Nephron (organoid): ENCODE data around the gene TTC34.
"Not testable (repeated sequence)": the region's sequence is repeated elsewhere in the genome, so short reads cannot be mapped to it uniquely, and the experiment has no call there.

Experiments
- H3K27ac Mint-ChIP-seq, 3 experiments: 2 replicates each; pipeline ENCODE4 v1.8.0; 2020; ENCODE audit warnings: mixed read lengths in 3 of 3, mild to moderate bottlenecking in 2 of 3, moderate library complexity in 1 of 3
- H3K27me3 Mint-ChIP-seq: 2 replicates; pipeline ENCODE4 v1.8.0; 2021; ENCODE audit warnings: low read depth, mild to moderate bottlenecking, moderate library complexity, mixed read lengths
- H3K36me3 Mint-ChIP-seq: 2 replicates; pipeline ENCODE4 v1.8.0; 2020; ENCODE audit warnings: low read depth, mixed read lengths
- H3K4me1 Mint-ChIP-seq: 2 replicates; pipeline ENCODE4 v1.8.0; 2020; ENCODE audit warnings: mixed read lengths
- H3K4me3 Mint-ChIP-seq, 3 experiments: 2 replicates each; pipeline ENCODE4 v1.8.0; 2020; ENCODE audit warnings: mild to moderate bottlenecking in 3 of 3, mixed read lengths in 3 of 3, moderate library complexity in 2 of 3
- H3K9me3 Mint-ChIP-seq: 2 replicates; pipeline ENCODE4 v1.8.0; 2020; ENCODE audit warnings: mixed read lengths
- TF ChIP-seq, protein P1 (sequence below), 3 experiments: fragments of 200-600 bp; sonication (generic); IDR thresholded peaks; one replicate each; pipeline ENCODE4 v1.5.0; 2021; ENCODE audit warnings: antibody characterized with exemption in 3 of 3; ENCODE audit not compliant: unreplicated experiment in 3 of 3

Gene TTC34

DNA sequence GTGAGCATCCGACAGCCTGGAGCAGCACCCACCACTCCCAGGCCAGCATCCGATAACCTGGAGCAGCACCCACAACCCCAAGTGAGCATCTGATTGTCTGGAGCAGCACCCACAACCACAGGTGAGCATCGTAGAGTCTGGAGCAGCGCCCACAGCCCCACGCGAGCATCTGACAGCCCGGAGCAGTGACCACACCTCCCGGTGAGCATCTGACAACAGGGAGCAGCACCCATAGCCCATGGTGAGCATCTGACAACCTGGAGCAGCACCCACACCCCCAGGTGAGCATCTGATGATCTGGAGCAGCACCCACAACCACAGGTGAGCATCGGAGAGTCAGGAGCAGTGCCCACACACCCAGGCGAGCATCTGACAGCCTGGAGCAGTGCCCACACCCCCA lies 143.6 kb downstream of the TTC34 start:
- H3K4me3 Mint-ChIP-seq, H3K36me3 Mint-ChIP-seq, H3K4me1 Mint-ChIP-seq, H3K27ac Mint-ChIP-seq: not testable (repeated sequence)
- peaks cover 12% of the 10 kb centered on the region for H3K27me3 Mint-ChIP-seq
- H3K9me3 Mint-ChIP-seq, result peaks cover 28% of the 10 kb centered on the region

DNA sequence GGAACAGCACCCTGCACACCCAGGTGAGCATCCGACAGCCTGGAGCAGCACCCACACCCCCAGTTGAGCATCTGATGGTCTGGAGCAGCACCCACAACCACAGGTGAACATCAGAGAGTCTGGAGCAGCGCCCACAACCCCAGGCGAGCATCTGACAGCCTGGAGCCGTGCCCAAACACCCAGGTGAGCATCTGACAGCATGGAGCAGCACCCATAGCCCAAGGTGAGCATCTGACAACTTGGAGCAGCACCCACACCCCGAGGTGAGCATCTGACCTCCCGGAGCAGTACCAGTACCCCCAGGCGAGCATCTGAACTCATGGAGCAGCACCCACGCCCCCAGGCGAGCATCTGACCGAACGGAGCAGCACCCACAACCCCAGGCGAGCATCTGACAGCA lies 144.4 kb downstream of the TTC34 start:
- H3K36me3 Mint-ChIP-seq, H3K27ac Mint-ChIP-seq, H3K4me3 Mint-ChIP-seq, H3K4me1 Mint-ChIP-seq: not testable (repeated sequence)
- H3K27me3 Mint-ChIP-seq, result peaks cover 20% of the 10 kb centered on the region
- peaks cover 34% of the 10 kb centered on the region for H3K9me3 Mint-ChIP-seq

DNA sequence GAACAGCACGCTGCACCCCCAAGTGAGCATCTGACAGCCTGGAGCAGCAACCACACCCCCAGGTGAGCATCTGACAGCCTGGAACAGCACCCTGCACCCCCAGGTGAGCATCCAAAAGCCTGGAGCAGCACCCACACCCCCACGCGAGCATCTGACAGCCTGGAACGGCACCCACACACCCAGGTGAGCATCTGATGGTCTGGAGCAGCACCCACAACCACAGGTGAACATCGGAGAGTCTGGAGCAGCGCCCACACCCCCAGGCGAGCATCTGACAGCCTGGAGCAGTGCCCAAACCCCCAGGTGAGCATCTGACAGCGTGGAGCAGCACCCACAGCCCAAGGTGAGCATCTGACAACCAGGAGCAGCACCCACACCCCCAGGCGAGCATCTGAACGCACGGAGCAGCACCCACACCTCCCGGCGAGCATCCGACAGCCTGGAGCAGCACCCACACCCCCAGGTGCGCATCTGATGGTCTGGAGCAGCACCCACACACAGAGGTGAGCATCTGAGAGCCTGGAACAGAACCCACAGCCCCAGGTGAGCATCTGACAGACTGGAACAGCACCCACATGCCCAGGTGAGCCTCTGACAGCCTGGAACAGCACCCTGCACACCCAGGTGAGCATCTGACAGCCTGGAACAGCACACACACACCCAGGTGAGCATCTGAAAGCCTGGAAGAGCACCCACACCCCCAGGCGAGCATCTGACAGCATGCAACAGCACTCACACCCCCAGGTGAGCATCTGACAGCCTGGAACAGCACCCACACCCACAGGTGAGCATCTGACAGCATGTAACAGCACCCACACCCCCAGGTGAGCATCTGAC lies 145.7 kb downstream of the TTC34 start:
- H3K4me1 Mint-ChIP-seq, H3K4me3 Mint-ChIP-seq, H3K27ac Mint-ChIP-seq, H3K36me3 Mint-ChIP-seq: not testable (repeated sequence)
- Mint-ChIP-seq H3K9me3 (peaks cover 35% of the 10 kb centered on the region), H3K27me3 (peaks cover 24% of the 10 kb centered on the region)

DNA sequence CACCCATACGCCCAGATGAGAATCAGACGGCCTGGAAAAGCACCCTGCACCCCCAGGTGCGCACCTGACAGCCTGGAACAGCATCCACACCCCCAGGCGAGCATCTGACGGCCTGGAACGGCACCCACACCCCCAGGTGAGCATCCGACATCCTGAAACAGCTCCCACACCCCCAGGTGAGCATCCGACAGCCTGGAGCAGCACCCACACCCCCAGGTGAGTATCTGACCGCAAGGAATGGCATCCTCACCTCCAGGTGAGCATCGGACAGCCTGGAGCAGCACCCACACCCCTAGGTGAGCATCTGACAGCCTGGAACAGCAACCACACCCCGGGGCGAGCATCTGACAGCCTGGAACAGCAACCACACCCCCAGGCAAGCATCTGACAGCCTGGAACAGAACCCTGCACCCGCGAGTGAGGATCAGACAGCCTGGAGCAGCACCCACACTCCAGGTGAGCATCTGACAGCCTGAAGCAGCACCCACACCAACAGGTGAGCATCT lies 147.0 kb downstream of the TTC34 start:
- Mint-ChIP-seq H3K9me3 (peaks cover 35% of the 10 kb centered on the region), H3K27me3 (peaks cover 24% of the 10 kb centered on the region)
- H3K27ac Mint-ChIP-seq, H3K4me1 Mint-ChIP-seq, H3K4me3 Mint-ChIP-seq, H3K36me3 Mint-ChIP-seq: not testable (repeated sequence)

DNA sequence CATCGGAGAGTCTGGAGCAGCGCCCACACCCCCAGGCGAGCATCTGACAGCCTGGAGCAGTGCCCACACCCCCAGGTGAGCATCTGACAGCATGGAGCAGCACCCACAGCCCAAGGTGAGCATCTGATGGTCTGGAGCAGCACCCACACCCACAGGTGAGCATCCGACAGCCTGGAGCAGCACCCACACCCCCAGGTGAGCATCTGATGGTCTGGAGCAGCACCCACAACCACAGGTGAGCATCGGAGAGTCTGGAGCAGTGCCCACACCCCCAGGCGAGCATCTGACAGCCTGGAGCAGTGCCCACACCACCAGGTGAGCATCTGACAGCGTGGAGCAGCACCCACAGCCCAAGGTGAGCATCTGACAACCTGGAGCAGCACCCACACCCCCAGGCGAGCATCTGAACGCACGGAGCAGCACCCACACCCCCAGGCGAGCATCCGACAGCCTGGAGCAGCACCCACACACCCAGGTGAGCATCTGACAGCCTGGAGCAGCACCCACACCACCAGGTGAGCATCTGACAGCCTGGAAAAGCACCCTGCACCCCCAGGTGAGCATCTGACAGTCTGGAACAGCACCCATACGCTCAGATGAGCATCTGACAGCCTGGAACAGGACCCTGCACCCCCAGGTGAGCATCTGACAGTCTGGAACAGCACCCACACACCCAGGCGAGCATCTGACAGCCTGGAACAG lies 147.6 kb downstream of the TTC34 start:
- not testable (repeated sequence) for H3K27ac Mint-ChIP-seq, H3K36me3 Mint-ChIP-seq, H3K4me3 Mint-ChIP-seq, H3K4me1 Mint-ChIP-seq
- Mint-ChIP-seq H3K9me3 (peaks cover 35% of the 10 kb centered on the region), H3K27me3 (peaks cover 24% of the 10 kb centered on the region)

DNA sequence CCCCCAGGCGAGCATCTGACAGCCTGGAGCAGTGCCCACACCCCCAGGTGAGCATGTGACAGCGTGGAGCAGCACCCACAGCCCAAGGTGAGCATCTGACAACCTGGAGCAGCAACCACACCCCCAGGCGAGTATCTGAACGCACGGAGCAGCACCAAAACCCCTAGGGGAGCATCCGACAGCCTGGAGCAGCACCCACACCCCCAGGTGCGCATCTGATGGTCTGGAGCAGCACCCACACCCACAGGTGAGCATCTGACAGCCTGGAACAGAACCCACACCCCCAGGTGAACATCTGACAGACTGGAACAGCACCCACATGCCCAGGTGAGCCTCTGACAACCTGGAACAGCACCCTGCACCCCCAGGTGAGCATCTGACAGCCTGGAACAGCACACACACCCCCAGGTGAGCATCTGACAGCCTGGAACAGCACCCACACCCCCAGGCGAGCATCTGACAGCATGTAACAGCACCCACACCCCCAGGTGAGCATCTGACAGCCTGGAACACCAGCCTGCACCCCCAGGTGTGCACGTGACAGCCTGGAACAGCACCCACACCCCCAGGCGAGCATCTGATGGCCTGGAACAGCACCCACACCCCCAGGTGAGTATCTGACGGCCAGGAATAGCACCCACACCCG lies 148.4 kb downstream of the TTC34 start:
- H3K36me3 Mint-ChIP-seq, H3K4me1 Mint-ChIP-seq, H3K4me3 Mint-ChIP-seq, H3K27ac Mint-ChIP-seq: not testable (repeated sequence)
- H3K27me3 Mint-ChIP-seq, result peaks cover 24% of the 10 kb centered on the region
- H3K9me3 Mint-ChIP-seq, result peaks cover 37% of the 10 kb centered on the region

DNA sequence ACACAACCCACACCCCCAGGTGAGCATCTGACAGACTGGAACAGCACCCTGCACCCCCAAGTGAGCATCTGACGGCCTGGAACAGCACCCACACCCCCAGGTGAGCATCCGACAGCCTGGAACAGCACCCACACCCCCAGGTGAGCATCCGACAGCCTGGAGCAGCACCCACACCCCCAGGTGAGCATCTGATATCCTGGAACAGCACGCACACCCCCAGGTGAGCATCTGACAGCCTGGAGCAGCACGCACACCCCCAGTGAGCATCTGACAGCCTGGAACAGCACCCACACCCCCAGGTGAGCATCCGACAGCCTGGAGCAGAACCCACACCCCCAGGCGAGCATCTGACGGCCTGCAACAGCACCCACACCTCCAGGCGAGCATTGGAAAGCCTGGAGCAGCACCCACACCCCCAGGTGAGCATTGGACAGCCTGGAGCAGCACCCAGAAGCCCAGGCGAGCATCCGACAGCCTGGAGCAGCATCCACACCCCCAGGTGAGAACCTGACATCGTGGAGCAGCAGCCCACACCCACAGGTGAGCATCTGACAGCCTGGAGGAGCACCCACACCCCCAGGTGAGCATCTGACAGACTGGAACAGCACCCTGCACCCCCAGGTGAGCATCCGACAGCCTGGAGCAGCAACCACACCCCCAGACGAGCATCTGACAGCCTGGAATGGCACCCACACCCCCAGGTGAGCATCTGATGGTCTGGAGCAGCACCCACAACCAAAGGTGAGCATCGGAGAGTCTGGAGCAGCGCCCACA lies 149.2 kb downstream of the TTC34 start:
- Mint-ChIP-seq H3K27me3 (peaks cover 24% of the 10 kb centered on the region), H3K9me3 (peaks cover 41% of the 10 kb centered on the region)
- H3K4me1 Mint-ChIP-seq, H3K4me3 Mint-ChIP-seq, H3K27ac Mint-ChIP-seq, H3K36me3 Mint-ChIP-seq: not testable (repeated sequence)

DNA sequence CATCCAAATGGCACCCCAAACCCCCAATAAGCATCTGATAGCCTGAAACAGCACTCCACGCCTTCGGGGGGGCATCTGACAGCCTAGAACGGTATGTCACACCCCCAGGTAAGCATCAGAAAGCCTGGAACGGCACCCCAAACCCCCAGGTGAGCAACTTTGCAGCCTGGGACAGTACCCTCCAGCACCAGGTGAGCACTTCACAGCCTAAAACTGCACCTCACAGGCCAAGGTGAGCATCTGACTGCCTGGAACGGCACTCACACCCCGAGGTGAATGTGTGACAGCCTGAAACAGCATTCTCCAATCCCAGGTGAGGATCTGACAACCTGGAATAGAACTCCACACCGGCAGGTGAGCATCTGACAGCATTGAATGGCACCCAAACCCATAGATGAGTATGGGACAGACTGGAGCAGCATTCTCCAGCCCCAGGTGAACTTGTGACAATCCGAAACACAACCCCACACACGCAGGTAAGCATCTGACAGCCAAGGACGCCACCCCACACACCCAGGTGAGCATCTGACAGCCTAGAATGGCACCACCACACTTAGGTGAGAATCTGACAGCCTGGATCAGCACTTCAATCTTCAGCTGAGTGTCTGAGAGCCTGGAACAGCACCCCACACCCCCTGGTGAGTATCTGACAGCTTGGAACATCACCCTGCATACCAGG lies 150.4 kb downstream of the TTC34 start:
- peaks cover 24% of the 10 kb centered on the region for H3K27me3 Mint-ChIP-seq
- TF ChIP-seq, protein P1, sequence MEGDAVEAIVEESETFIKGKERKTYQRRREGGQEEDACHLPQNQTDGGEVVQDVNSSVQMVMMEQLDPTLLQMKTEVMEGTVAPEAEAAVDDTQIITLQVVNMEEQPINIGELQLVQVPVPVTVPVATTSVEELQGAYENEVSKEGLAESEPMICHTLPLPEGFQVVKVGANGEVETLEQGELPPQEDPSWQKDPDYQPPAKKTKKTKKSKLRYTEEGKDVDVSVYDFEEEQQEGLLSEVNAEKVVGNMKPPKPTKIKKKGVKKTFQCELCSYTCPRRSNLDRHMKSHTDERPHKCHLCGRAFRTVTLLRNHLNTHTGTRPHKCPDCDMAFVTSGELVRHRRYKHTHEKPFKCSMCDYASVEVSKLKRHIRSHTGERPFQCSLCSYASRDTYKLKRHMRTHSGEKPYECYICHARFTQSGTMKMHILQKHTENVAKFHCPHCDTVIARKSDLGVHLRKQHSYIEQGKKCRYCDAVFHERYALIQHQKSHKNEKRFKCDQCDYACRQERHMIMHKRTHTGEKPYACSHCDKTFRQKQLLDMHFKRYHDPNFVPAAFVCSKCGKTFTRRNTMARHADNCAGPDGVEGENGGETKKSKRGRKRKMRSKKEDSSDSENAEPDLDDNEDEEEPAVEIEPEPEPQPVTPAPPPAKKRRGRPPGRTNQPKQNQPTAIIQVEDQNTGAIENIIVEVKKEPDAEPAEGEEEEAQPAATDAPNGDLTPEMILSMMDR (IDR thresholded peaks at IDR 0.05; ENCODE audit: unreplicated experiment in 3 of 3), result no peak
- H3K36me3 Mint-ChIP-seq, result peaks cover 8% of the 10 kb centered on the region
- H3K4me1 Mint-ChIP-seq, result no peaks in the 10 kb centered on the region
- no peak overlapping the region for H3K27ac Mint-ChIP-seq
- H3K9me3 Mint-ChIP-seq, result peaks cover 46% of the 10 kb centered on the region
- H3K4me3 Mint-ChIP-seq, result no peak overlapping the region

DNA sequence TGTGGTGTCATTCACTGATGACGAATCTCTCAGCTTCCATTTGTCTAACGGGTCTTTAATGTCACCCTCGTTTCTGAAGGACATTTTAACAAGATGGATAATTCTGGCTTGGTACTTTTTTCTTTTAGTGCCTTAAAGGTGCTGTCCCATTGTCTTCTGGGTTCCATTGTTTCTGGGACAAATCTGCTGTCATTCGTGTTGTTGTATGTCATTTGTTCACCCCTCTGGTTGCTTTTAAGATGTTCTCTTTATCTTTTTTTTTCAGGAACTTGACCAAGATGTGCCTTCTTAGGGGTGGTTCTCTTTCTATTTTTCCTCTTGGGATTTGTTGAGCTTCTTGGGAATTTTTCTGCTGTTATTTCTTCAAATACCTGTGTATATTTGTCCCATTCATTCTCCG lies 154.7 kb downstream of the TTC34 start:
- Mint-ChIP-seq H3K4me1 (peaks cover 5% of the 10 kb centered on the region), H3K9me3 (peaks cover 17% of the 10 kb centered on the region), H3K36me3 (peaks cover 4% of the 10 kb centered on the region), H3K27me3 (peaks cover 8% of the 10 kb centered on the region), H3K4me3 (peak overlapping the region in 2 of 3 experiments; percentile 19 to 30), H3K27ac (no peak overlapping the region)
- TF ChIP-seq, protein P1 (IDR thresholded peaks at IDR 0.05; ENCODE audit: unreplicated experiment in 3 of 3), result no peak
